GM19043 (cell line): Measurements from ENCODE around the gene HS6ST3.

Source experiments
- ATAC-seq: cut with Tn5 transposase; IDR thresholded peaks from one replicate; pipeline ENCODE4 v1.9.1; 2021; ENCODE audit warnings: low read depth; ENCODE audit not compliant: unreplicated experiment

The HS6ST3 gene

GRCh38 chr13:96421314-96421713, 331.4 kb downstream of the HS6ST3 start:
- no peak for ATAC-seq

- ATAC-seq, result no peak
These were observed 332.1 kb downstream of the HS6ST3 start for GRCh38 chr13:96422002-96422401.

- ATAC-seq, result no peak
These were observed 336.3 kb downstream of the HS6ST3 start for GRCh38 chr13:96426167-96426566.

GRCh38 chr13:96428911-96429310, 339.0 kb downstream of the HS6ST3 start:
- no peak for ATAC-seq

- ATAC-seq, result no peak
These were observed 341.2 kb downstream of the HS6ST3 start for GRCh38 chr13:96431044-96431581.

- ATAC-seq, result no peak
These were observed 354.8 kb downstream of the HS6ST3 start for GRCh38 chr13:96444676-96445075.

GRCh38 chr13:96449920-96450319, 360.0 kb downstream of the HS6ST3 start:
- no peak for ATAC-seq

- ATAC-seq, result no peak
These were observed 360.6 kb downstream of the HS6ST3 start for GRCh38 chr13:96450326-96451020.

- ATAC-seq, result no peak
These were observed 364.6 kb downstream of the HS6ST3 start for GRCh38 chr13:96454466-96454865.

GRCh38 chr13:96460609-96461008, 370.7 kb downstream of the HS6ST3 start:
- ATAC-seq, result no peak

- no peak for ATAC-seq
These were observed 383.7 kb downstream of the HS6ST3 start for GRCh38 chr13:96473526-96474180.

GRCh38 chr13:96474181-96474557, 384.3 kb downstream of the HS6ST3 start:
- ATAC-seq, result no peak

GRCh38 chr13:96475103-96475502, 385.2 kb downstream of the HS6ST3 start:
- ATAC-seq, result no peak

GRCh38 chr13:96481482-96481881, 391.6 kb downstream of the HS6ST3 start:
- ATAC-seq, result no peak

- ATAC-seq, result no peak
These were observed 400.6 kb downstream of the HS6ST3 start for GRCh38 chr13:96490496-96490989.

GRCh38 chr13:96491103-96491502, 401.2 kb downstream of the HS6ST3 start:
- ATAC-seq, result no peak

- ATAC-seq, result no peak
These were observed 402.9 kb downstream of the HS6ST3 start for GRCh38 chr13:96492766-96493165.

- no peak for ATAC-seq
These were observed 409.7 kb downstream of the HS6ST3 start for GRCh38 chr13:96499656-96500055.

- no peak for ATAC-seq
These were observed 411.0 kb downstream of the HS6ST3 start for GRCh38 chr13:96500953-96501352.

- ATAC-seq, result no peak
These were observed 413.6 kb downstream of the HS6ST3 start for GRCh38 chr13:96503481-96503880.

GRCh38 chr13:96511587-96511986, 421.7 kb downstream of the HS6ST3 start:
- ATAC-seq, result no peak

- ATAC-seq, result no peak
These were observed 429.5 kb downstream of the HS6ST3 start for GRCh38 chr13:96519380-96519779.
